K562 (cell line): Measurements from ENCODE around the gene GPX6. TPM values are rescaled to one million over a fixed set of nuclear protein-coding genes. Genes with fewer than 3 reads are reported as not detected.

Experiments used
- BRD4 ChIP-seq: fragments of 200-600 bp; sonication (generic); IDR thresholded peaks from 2 replicates; pipeline ENCODE4 v1.6.1; 2017; ENCODE audit warnings: inconsistent platforms
- CBFA2T3 ChIP-seq: fragments of 450-650 bp; IDR thresholded peaks from 2 replicates; pipeline ENCODE4 v1.6.1; 2017
- DEAF1 ChIP-seq: fragments of 450-650 bp; formaldehyde crosslinking; IDR thresholded peaks from 2 replicates; pipeline ENCODE4 v1.4.0; 2020; ENCODE audit warnings: mild to moderate bottlenecking, moderate library complexity
- EHMT2 ChIP-seq: fragments of 450-650 bp; IDR thresholded peaks from 2 replicates; pipeline ENCODE4 v1.6.1; 2018; ENCODE audit warnings: antibody characterized with exemption
- ELK3 ChIP-seq: fragments of 450-650 bp; formaldehyde crosslinking; IDR thresholded peaks from 2 replicates; pipeline ENCODE4 v1.4.0; 2020; ENCODE audit warnings: mild to moderate bottlenecking
- KAT8 ChIP-seq: fragments of 450-650 bp; IDR thresholded peaks from 2 replicates; pipeline ENCODE4 v1.6.1; 2016; ENCODE audit warnings: low read depth, mild to moderate bottlenecking
- MXD1 ChIP-seq: fragments of 250-450 bp; sonication (Bioruptor Pico); IDR thresholded peaks from 2 replicates; pipeline ENCODE4 v1.8.0; 2021; ENCODE audit warnings: borderline replicate concordance, mild to moderate bottlenecking, moderate library complexity; ENCODE audit not compliant: poor library complexity, severe bottlenecking
- NKRF ChIP-seq: fragments of 450-650 bp; IDR thresholded peaks from 2 replicates; pipeline ENCODE4 v1.6.1; 2016; ENCODE audit warnings: borderline replicate concordance
- RERE ChIP-seq: sonication (generic); formaldehyde crosslinking; IDR thresholded peaks from 2 replicates; pipeline ENCODE4 v1.8.0; 2023; ENCODE audit warnings: missing genetic modification reagents, mild to moderate bottlenecking, borderline replicate concordance
- SREBF1 ChIP-seq: fragments of 150-350 bp; IDR thresholded peaks from 2 replicates; pipeline ENCODE4 v1.6.1; 2014; ENCODE audit warnings: antibody characterized with exemption, low read depth, low read length, borderline replicate concordance
- TEAD1 ChIP-seq, 2 experiments: fragments of 450-650 bp in 1 of 2; sonication (generic) in 1 of 2; formaldehyde crosslinking; IDR thresholded peaks; 2 replicates each; pipeline versions ENCODE4 v1.4.0 to v1.8.0; 2020 to 2022; ENCODE audit warnings: mild to moderate bottlenecking in 2 of 2, missing genetic modification reagents in 1 of 2
- YBX1 ChIP-seq: fragments of 450-650 bp; IDR thresholded peaks from 2 replicates; pipeline ENCODE4 v1.7.1; 2016; ENCODE audit warnings: mild to moderate bottlenecking
- ZNF197 ChIP-seq: fragments of 200-800 bp; sonication (Bioruptor generic); IDR thresholded peaks from 2 replicates; pipeline ENCODE4 v1.6.1; 2016; ENCODE audit warnings: low read depth, missing genetic modification characterization, missing compliant biosample characterization
- ZNF263 ChIP-seq: sonication (generic); formaldehyde crosslinking; IDR thresholded peaks from 2 replicates; pipeline ENCODE4 v1.8.0; 2022; ENCODE audit warnings: mild to moderate bottlenecking, missing genetic modification reagents, borderline replicate concordance
- ZNF766 ChIP-seq: fragments of 200-800 bp; sonication (Bioruptor generic); conservative IDR thresholded peaks from 2 replicates; pipeline ENCODE4 v1.6.1; 2016; ENCODE audit warnings: missing genetic modification characterization, missing compliant biosample characterization
- polyA plus RNA-seq, 8 experiments: library from polyadenylated mRNA; depleted of rRNA in 4 of 8; stranded (reverse) in 5 of 8; unstranded in 3 of 8; fragments of >200 nt; fragmentation: Nextera tagmentation in 2 of 8; fragmentation: Illumina TruSeq in 1 of 8; extraction: Ambion mirVana in 2 of 8; extraction: Trizol in 1 of 8; gene quantifications; 2 replicates each; pipeline versions ENCODE4 v1.2.1 to v1.2.3, GENCODE V29; 2011 to 2014; ENCODE audit warnings: inconsistent platforms in 1 of 8, missing spikeins in 1 of 8
- total RNA-seq, 7 experiments: library from RNA; depleted of rRNA in 6 of 7; stranded (reverse); fragments of >200 nt in 6 of 7; fragmentation: Illumina TruSeq in 2 of 7; extraction: Trizol in 2 of 7; gene quantifications; 2 replicates each; pipeline versions ENCODE4 v1.2.1 to v1.2.3, GENCODE V29; 2011 to 2021; ENCODE audit warnings: low replicate concordance in 1 of 7

The GPX6 gene
- total and polyA plus RNA-seq, 9 of the 15 experiments (the other 6 are each of a cell fraction or from before 2014, with no cell fraction given): not detected

GRCh38 chr6:28542440-28543296 lies 27.1 kb upstream of the GPX6 start (continued):
- no peak for TF ChIP-seq SREBF1
- no peak for TF ChIP-seq MXD1 (CRISPR knock-in tag)
- TF ChIP-seq BRD4: peak; percentile 97
- TF ChIP-seq ELK3: no peak
- peak; percentile 50; the same call in 1 of the 2 replicates for TF ChIP-seq CBFA2T3
- peak; percentile 93 for TF ChIP-seq ZNF766 (CRISPR knock-in tag)
- TF ChIP-seq EHMT2: peak; percentile 59; the same call in 1 of the 2 replicates
- 0 out of 4 replicates have a peak, but pooled peaks of 1 of the 2 experiments have one; percentile 63 for TF ChIP-seq TEAD1 (CRISPR knock-in tag; IDR thresholded peaks at IDR 0.05)
- TF ChIP-seq ZNF197: no peak
- TF ChIP-seq ZNF263 (CRISPR knock-in tag): no peak
- no peak for TF ChIP-seq KAT8
- peak; percentile 87 for TF ChIP-seq RERE
- TF ChIP-seq DEAF1: peak; percentile 39; the same call in 1 of the 2 replicates
- no peak for TF ChIP-seq YBX1
- peak; percentile 81; the same call in 1 of the 2 replicates for TF ChIP-seq NKRF
